AG04450 (cell line): ENCODE data around the gene PALMD. TPM values are rescaled to one million over a fixed set of nuclear protein-coding genes. Genes with fewer than 3 reads are reported as not detected.

Experiments used
- CTCF ChIA-PET: fragments of 300-600, 350-600 bp; formaldehyde crosslinking; extraction: SDS; loops from one replicate; lab custom pipeline; 2022; ENCODE audit warnings: antibody characterized with exemption, inconsistent platforms; lab: Charles Lee
- POLR2A ChIA-PET: fragments of 350-600 bp; formaldehyde crosslinking; extraction: SDS; loops from one replicate; lab custom pipeline; 2021; ENCODE audit warnings: antibody characterized with exemption, inconsistent platforms; lab: Yijun Ruan, JAX
- DNase-seq: peaks from one replicate; pipeline ENCODE4 v3.0.0-alpha.2; 2011; ENCODE audit warnings: low read depth, low spot score
- H3K27ac ChIP-seq: one replicate; pipeline ENCODE4 v1.5.1; 2012; ENCODE audit warnings: low read depth, low read length, control low read depth
- H3K27me3 ChIP-seq: one replicate; pipeline ENCODE4 v1.6.0; 2012; ENCODE audit warnings: low read length; ENCODE audit not compliant: control insufficient read depth, insufficient read depth
- H3K4me3 ChIP-seq: 2 replicates; pipeline ENCODE4 v1.5.1; 2011; ENCODE audit warnings: mild to moderate bottlenecking, low read depth, low read length, control low read depth
- H3K9me3 ChIP-seq: 2 replicates; pipeline ENCODE4 v1.5.1; 2012; ENCODE audit warnings: low read length; ENCODE audit not compliant: control insufficient read depth, insufficient read depth
- CTCF ChIP-seq: IDR thresholded peaks from 2 replicates; pipeline ENCODE4 v1.5.1; 2011; ENCODE audit warnings: low read depth, low read length, control low read depth, inconsistent platforms
- polyA plus RNA-seq: library from polyadenylated mRNA; depleted of rRNA; stranded (reverse); fragments of >200 nt; gene quantifications from 2 replicates; pipeline ENCODE4 v1.2.3, GENCODE V29; 2011

PALMD gene
- polyA plus RNA-seq, 1 experiment = 0.37 TPM

GRCh38 chr1:99705385-99705784, 59.5 kb downstream of the PALMD start:
- no peak for TF ChIP-seq CTCF
- no peak overlapping the region for H3K27ac ChIP-seq
- CTCF ChIA-PET = interaction anchor here (0.6 to 6.1 kb wide), 5 partner anchors 18 to 910 kb away, joined by 3 to 56 read pairs (median 9); no protein-coding TSS in a partner anchor
- POLR2A ChIA-PET = no interaction called here
- DNase-seq = no peak
- no peak overlapping the region for H3K4me3 ChIP-seq
- H3K27me3 ChIP-seq = no peaks in the 10 kb centered on the region
- no peaks in the 10 kb centered on the region; the same call in 1 of the 2 replicates for H3K9me3 ChIP-seq

- DNase-seq = peak; percentile 11
- H3K27me3 ChIP-seq = no peaks in the 10 kb centered on the region
- no peak overlapping the region for H3K27ac ChIP-seq
- CTCF ChIA-PET = interaction anchor here (0.6 to 6.1 kb wide), 17 partner anchors 9 to 1213 kb away, joined by 3 to 56 read pairs (median 4); no protein-coding TSS in a partner anchor
- peak; percentile 87 for TF ChIP-seq CTCF
- no peak overlapping the region for H3K4me3 ChIP-seq
- H3K9me3 ChIP-seq = no peaks in the 10 kb centered on the region; the same call in 1 of the 2 replicates
- POLR2A ChIA-PET = no interaction called here
Measured at GRCh38 chr1:99707535-99708142, 61.7 kb downstream of the PALMD start.

- H3K4me3 ChIP-seq = no peak overlapping the region
- H3K9me3 ChIP-seq = no peaks in the 10 kb centered on the region
- POLR2A ChIA-PET = no interaction called here
- H3K27ac ChIP-seq = no peak overlapping the region
- no peak for DNase-seq
- H3K27me3 ChIP-seq = no peaks in the 10 kb centered on the region
- CTCF ChIA-PET = interaction anchor here (1.0 to 1.9 kb wide), 4 partner anchors 229 to 530 kb away, joined by 3 to 10 read pairs (median 3); no protein-coding TSS in a partner anchor
- no peak for TF ChIP-seq CTCF
Measured at GRCh38 chr1:99710994-99711393, 65.1 kb downstream of the PALMD start.

- Histone ChIP-seq H3K4me3 (no peak overlapping the region), H3K27me3 (no peaks in the 10 kb centered on the region), H3K27ac (no peak overlapping the region), H3K9me3 (no peaks in the 10 kb centered on the region)
- no peak for DNase-seq
- ChIA-PET CTCF (no interaction called here), POLR2A (no interaction called here)
- TF ChIP-seq CTCF = no peak
Measured at GRCh38 chr1:99713006-99713405, 67.1 kb downstream of the PALMD start.

- ChIA-PET CTCF (interaction anchor here (1.4 kb wide), 1 partner anchor 9 kb away, joined by 6 read pairs; no protein-coding TSS in a partner anchor), POLR2A (no interaction called here)
- Histone ChIP-seq H3K27ac (no peak overlapping the region), H3K4me3 (no peak overlapping the region), H3K9me3 (no peaks in the 10 kb centered on the region), H3K27me3 (no peaks in the 10 kb centered on the region)
- DNase-seq = no peak
- TF ChIP-seq CTCF = no peak
Measured at GRCh38 chr1:99717005-99717404, 71.1 kb downstream of the PALMD start.
